Anterior cingulate cortex (tissue), 58 donors: Measurements from ENCODE around the gene NDUFA13.

Experiments used
- DNase-seq, 58 donors: peaks; one replicate each; lab custom pipeline; 2025; lab: John Stamatoyannopoulos, UW

NDUFA13 gene

GRCh38 chr19:19488875-19489690 is 26.9 kb upstream of the NDUFA13 start:
- peak in 49 of 58 donors; percentile 8 to 81 (median 46) for DNase-seq

DNA sequence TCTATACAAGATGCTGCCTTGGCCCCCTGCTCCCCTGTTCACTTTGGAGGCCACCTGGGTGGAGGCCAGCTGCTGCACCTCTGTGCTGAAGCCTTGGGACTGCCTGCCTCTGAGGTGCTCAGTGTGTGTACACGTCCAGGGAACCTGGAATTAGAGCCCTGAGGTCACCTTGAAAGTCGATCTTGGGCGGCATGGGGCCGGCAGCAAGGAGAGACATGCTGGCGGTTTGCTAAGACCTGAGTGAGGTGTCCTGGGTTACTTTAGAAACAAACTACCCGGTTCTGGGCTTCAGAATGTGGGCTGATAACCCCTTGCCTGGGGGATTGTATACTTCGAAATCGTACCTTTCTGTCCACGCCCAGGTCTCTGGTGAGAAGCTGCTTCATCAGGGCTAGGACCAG is 26.2 kb upstream of the NDUFA13 start:
- DNase-seq: no peak

DNA sequence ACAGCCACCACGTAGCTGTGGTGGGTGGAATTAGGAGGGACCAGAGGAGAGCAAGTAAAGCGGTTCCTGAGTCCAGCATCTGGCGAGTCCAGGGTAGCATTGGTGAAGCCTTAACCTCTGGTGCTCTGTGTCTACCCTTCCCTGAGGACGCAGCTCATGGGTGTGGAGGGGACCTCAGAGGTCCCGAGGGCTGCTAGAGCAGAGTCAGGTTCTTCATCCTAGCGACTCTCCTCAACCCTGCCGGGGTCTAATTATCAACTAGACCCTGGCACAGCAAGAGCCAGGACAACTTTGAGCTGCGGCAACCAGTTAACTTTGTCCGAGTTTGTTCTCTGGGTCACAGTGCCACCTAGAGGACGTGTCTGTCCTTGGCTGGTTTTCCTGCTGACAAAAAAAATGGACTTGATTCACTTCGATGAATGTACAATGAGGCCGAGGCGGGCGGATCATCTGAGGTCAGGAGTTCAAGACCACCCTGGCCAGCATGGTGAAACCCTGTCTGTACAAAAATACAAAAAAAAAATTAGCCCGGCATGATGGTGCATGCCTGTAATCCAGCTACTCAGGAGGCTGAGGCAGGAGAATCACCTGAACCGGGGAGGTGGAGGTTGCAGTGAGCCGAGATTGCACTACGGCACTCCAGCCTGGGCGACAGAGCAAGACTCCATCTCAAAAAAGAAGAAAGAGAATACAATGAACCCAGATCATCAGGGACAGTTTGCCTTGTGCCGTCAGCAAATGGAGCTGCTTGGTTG is 25.6 kb upstream of the NDUFA13 start:
- DNase-seq: peak in 55 of 58 donors; percentile 21 to 83 (median 61)

DNA sequence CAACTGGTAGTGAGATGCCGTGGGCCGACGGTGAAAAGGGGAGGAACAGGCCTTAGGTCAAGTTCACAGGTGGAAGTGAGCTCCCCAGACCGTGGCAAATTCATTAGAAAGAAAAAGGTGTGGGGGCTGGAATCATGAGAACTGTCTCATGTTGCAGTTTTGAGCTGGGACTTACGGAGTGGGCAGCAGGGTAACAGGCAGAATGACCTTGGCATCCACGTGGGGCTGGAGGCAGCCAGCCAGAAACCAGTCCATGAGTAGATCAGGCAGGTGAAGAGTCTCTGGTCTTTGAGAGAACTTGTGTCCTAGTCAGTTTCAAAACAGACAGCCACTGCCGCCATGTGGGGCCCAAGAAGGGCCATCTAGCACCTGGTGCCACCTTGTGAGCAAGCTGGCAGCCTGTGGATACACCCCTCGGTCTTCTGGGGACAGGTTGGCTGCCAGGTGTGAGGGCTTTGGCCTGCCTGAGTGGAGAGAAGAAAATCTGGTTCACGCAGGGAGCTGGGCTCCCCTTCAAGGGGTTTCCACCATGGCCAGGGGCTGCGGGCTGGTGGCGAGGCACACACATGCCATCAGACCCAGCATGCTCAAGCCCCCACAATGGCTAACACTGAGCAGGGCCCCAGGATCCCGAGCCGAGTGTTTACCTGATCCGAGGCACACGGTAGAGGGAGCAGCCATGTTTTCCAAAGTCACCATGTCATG is 24.6 kb upstream of the NDUFA13 start:
- DNase-seq: no peak

GRCh38 chr19:19492026-19492610 is 23.9 kb upstream of the NDUFA13 start:
- DNase-seq: no peak

- peak in 3 of 58 donors; percentile 10 to 52 (median 32) for DNase-seq
These were observed 22.0 kb upstream of the NDUFA13 start for GRCh38 chr19:19493841-19494546.

- no peak for DNase-seq
These were observed 20.1 kb upstream of the NDUFA13 start for GRCh38 chr19:19495614-19496603.

DNA sequence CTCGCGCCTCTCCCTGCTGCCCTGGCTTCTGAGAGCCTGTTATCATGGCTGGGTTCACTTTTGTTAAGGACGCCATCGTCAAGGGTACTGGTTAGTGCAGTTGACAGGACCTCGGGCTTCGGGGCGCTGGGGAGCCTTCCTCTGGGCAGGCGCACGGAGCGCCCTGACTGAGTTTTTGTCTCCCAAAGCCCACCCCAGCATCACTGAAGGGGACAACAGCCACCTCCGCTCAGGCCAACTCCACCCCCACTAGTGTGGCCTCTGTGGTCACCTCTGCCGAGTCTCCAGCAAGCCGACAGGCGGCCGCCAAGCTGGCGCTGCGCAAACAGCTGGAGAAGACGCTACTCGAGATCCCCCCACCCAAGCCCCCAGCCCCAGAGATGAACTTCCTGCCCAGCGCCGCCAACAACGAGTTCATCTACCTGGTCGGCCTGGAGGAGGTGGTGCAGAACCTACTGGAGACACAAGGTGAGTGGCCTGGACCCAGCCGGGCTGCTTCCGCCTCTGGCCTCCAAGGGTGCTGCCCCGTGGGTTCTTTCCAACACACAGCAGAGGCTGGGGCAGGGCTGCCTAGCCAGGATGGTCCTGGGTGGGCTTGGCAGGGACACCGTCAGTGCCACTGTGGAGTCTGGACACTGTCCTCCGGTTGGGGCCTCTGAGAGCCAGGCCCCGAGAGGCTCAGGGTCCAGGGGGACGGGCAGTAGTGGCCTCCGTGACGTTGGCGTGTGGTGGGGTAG is 17.6 kb upstream of the NDUFA13 start:
- no peak for DNase-seq

DNA sequence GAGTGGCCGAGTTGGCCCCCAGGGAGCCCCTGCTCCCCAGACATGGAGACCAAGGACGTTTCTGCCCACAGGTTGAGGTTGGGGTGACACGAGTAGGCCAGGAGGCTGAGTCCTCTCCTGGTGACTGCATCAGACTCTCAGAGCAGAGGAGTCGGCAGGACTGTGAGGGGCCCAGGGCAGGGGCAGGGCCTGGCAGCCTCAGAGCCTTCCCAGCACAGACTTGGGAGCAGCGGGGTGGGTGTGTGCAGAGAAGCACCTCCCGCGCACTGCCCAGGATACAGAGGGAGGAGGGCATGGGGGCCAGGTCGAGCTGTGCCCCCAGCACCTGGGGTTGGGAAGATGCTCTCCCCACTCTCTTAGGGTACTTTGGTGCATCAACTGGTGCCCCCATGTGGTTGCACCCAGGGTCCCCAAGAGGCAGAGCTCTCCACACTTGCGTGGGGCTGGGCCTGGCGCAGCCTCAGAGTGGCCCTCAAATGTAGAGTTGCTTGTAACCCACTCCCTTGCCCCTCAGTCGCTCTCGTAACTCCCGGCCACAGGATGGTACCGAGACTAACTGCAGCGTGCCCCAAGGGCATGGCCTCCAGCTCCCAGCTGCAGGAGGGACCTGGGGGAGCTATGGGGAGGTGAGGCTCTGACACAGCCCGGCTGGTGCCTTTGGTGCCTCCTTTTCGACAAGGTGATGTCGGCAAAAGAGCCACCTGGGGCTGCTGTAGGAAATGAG is 16.6 kb upstream of the NDUFA13 start:
- DNase-seq: no peak

DNA sequence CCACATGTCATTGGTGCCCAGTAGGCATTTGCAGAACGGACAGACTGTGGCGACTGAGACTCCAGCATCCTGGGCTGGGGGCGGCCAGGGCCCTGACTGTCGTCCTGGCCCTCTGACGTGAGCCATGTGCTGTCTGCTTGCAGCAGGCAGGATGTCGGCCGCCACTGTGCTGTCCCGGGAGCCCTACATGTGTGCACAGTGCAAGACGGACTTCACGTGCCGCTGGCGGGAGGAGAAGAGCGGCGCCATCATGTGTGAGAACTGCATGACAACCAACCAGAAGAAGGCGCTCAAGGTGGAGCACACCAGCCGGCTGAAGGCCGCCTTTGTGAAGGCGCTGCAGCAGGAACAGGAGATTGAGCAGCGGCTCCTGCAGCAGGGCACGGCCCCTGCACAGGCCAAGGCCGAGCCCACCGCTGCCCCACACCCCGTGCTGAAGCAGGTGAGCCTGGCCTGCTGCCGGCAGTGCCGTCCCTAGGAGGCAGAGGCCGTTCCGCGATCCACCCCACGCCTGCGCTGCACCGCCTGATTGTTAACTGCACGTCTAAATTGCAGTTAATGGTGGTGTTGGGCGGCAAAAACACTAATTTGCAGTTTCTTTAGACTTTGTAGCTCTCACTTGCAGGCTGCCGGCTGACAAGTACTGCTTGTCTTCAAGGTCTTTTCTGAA is 14.9 kb upstream of the NDUFA13 start:
- peak in 1 of 58 donors; percentile 20 for DNase-seq

GRCh38 chr19:19501798-19502197 is 14.2 kb upstream of the NDUFA13 start:
- no peak for DNase-seq

- DNase-seq: no peak
These were observed 13.7 kb upstream of the NDUFA13 start for GRCh38 chr19:19502281-19502680.

GRCh38 chr19:19502808-19503602 is 13.0 kb upstream of the NDUFA13 start:
- no peak for DNase-seq

DNA sequence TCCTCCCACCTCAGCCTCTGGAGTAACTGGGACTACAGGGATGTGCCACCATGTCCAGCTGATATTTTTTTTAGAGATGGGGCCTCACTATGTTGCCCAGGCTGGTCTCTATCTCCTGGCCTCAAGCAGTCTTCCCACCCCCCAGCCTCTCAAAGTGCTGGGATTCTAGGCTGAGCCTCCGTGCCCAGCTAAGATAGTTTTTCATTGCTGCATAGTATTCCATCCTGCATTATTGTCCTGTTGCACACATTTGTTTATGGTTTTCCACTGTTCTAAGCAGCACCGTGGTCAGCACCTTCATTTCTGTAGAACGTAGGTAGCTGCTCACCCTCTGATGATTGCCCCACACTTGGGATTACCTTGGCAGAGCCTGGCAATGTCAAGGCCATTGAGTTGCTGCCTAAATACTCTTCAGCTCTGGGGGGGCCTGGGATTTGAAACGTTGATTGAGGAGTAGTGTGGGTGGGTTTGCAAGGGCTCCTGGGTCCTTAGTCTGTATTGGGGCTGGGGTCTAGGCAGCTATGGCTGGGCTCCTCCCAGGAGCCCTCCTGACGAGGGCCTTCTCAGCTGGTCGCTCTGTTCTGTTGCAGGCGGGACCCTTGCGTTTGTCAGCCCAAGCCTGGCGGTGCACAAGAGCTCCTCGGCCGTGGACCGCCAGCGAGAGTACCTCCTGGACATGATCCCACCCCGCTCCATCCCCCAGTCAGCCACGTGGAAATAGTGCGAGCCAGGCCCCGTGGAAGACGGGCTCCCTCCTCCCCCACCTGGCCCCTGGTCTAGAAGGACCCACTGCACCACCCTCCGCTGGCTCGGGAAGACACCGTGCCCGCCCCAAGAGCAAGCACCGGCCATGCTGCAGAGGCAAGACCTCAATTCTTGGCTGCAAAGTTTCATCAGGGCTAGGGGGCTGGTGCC is 11.0 kb upstream of the NDUFA13 start:
- no peak for DNase-seq
